Measurements from ENCODE around the gene HOXD1. TPM values are rescaled to one million over a fixed set of nuclear protein-coding genes. Genes with fewer than 3 reads are reported as not detected.

The HOXD1 gene
- total RNA-seq, 1 donor = under 0.01 TPM

GRCh38 chr2:176154576-176155252 is 33.8 kb upstream of the HOXD1 start:
- TF ChIP-seq CTCF (IDR thresholded peaks at IDR 0.05; ENCODE audit: insufficient read depth, low read depth, low read length) = no peak
- no peak for DNase-seq (ENCODE audit: low read depth)
- H3K4me3 ChIP-seq (ENCODE audit: low read depth, low read length) = no peak overlapping the region

GRCh38 chr2:176155356-176156044 is 33.0 kb upstream of the HOXD1 start:
- no peak for TF ChIP-seq CTCF (IDR thresholded peaks at IDR 0.05; ENCODE audit: insufficient read depth, low read depth, low read length)
- DNase-seq (ENCODE audit: low read depth) = no peak
- no peak overlapping the region for H3K4me3 ChIP-seq (ENCODE audit: low read depth, low read length)

- DNase-seq (ENCODE audit: low read depth) = no peak
- no peak overlapping the region for H3K4me3 ChIP-seq (ENCODE audit: low read depth, low read length)
- no peak for TF ChIP-seq CTCF (IDR thresholded peaks at IDR 0.05; ENCODE audit: insufficient read depth, low read depth, low read length)
These were observed 32.1 kb upstream of the HOXD1 start for GRCh38 chr2:176156301-176156806.

- no peak within 1 kb of the TSS for H3K4me3 ChIP-seq (ENCODE audit: low read depth, low read length)
- no peak for TF ChIP-seq CTCF (IDR thresholded peaks at IDR 0.05; ENCODE audit: insufficient read depth, low read depth, low read length)
- no peak for DNase-seq (ENCODE audit: low read depth)
These were observed 31.5 kb upstream of the HOXD1 start, which contains the start of gene HOXD3 for GRCh38 chr2:176156807-176157498. TSS of gene HOXD3 (plus strand) at chr2:176157307. CDS start at chr2:176169115, 11,808 bp downstream.

DNA sequence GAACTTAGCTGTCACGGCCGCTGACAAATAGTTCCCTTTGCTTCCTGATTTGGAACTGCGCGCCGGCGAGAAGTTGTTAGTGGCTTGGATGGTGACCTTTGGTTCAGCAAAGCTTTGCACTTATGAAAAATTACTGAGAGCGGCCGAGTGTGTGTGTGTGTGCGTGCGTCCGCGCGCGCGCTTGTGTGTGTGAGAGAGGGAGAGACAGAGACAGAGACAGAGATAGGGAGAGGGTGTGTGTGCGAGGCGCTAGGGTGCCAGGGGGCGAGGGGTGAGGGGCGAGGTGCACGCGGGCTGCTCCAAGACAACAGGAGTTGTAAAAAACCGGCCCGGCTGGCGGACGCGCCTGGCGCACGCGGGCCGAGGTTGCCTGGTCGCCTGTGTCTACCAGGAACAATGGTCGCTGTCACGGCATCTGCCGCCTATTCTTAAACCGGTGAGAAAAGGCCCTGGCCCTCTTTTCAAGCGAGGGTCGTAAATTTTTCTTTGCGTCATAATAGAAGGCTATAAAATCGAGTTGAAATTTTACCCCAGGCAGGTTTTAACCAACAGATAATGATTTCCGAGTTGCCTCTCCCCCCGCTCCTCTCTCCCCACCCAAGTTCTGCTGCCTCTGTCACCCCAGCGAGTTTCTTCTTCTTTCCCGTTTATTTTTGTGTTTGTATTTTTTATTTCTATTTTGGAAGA is 30.8 kb upstream of the HOXD1 start:
- H3K4me3 ChIP-seq (ENCODE audit: low read depth, low read length) = no peak overlapping the region
- no peak for DNase-seq (ENCODE audit: low read depth)
- TF ChIP-seq CTCF (IDR thresholded peaks at IDR 0.05; ENCODE audit: insufficient read depth, low read depth, low read length) = no peak

GRCh38 chr2:176158186-176158591 is 30.3 kb upstream of the HOXD1 start:
- no peak for DNase-seq (ENCODE audit: low read depth)
- TF ChIP-seq CTCF (IDR thresholded peaks at IDR 0.05; ENCODE audit: insufficient read depth, low read depth, low read length) = no peak
- no peak overlapping the region for H3K4me3 ChIP-seq (ENCODE audit: low read depth, low read length)
